HG02571 (cell line): Measurements from ENCODE around the gene PFKL.

ENCODE experiments used
- ATAC-seq: cut with Tn5 transposase; IDR thresholded peaks from one replicate; pipeline ENCODE4 v1.9.1; 2021; ENCODE audit warnings: mild to moderate bottlenecking, moderate library complexity; ENCODE audit not compliant: unreplicated experiment

The PFKL gene

DNA sequence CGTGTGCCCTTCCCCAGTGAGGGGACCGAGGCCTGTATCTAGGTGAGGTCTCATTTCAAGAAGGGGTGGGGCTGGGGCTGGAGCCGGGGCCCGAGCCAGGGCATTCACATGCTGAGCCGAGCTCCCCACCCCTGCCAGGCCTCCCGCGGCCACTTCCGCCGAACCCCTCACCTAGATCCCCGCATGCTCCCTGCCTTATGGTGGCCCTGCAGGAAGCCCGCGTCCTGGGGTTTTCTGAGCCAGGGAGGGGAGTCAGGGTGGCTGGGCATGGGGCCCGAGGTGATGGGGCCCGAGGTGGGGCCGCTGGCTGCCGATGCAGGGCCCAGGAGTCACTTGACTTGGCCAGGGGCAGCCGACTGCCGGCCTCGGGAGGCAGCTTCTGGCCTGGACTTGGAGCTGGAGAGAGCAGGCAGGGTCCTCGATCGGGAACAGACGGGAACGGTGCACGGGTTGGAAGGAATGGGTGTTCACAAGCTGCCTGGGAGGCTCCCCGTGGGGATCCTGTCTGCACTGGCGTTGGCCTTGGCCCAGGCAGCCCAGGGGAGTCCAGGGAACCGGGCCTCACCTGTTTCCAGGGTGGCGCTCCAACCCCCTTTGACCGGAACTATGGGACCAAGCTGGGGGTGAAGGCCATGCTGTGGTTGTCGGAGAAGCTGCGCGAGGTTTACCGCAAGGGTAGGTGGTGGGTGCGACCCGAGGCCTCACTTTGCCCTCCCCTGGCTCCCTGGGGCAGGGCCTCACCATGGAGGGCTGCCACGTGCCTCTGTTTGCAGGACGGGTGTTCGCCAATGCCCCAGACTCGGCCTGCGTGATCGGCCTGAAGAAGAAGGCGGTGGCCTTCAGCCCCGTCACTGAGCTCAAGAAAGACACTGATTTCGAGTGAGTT is 25.8 kb downstream of the PFKL start:
- ATAC-seq = no peak

DNA sequence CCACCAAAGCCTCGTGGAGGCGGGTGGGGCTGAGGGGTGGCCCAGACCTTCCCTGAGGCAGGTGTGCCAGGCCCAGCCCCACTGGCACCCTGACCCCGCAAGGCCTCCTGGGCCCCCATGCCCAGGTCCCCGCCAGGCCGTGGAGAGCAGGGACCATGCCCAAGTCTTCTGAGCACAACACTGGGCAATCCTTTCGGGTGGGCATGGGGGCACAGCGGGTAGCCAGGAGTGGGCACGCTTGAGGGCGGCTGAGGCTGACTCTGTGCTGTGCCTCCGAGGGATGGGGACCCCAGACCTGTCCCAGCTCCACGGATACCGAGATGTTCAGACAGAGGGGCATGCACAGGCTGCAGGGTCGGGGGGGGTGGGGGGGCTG is 26.4 kb downstream of the PFKL start:
- no peak for ATAC-seq

DNA sequence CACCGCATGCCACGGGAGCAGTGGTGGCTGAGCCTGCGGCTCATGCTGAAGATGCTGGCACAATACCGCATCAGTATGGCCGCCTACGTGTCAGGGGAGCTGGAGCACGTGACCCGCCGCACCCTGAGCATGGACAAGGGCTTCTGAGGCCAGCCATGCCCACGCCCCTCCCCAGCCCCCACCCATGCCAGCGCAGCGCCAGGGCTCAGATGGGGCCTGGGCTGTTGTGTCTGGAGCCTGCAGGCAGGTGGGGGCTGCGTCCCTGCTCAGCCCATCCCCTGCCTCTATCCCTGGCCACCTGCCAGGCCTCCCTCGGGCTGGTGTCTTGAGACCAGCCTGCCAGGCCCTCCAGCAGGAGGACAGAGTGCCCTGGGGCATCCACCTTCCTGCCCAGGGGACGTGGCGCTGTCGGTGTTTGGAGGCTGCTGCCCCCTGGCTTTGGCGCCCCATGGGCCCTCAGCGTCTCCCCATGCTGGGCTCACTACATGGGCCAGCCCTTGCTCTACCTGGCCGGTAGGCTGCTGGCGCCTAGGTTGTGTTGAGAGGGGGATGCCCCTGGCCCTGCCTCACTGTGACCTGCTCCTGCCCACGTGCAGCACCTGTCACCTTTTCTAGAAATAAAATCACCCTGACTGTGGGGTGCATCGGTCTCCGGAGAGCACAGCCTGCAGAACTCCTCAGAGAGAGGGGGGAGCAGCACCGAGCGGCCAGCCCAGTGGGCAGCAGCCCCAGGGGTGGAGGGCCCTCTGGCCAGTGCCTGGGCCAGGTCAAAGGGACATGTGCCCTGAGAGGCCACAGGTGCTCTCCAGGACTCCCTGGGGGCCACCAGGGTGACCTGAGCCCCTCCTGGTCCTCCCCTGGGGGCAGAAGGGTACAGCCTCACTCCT is 27.1 kb downstream of the PFKL start:
- ATAC-seq = no peak

DNA sequence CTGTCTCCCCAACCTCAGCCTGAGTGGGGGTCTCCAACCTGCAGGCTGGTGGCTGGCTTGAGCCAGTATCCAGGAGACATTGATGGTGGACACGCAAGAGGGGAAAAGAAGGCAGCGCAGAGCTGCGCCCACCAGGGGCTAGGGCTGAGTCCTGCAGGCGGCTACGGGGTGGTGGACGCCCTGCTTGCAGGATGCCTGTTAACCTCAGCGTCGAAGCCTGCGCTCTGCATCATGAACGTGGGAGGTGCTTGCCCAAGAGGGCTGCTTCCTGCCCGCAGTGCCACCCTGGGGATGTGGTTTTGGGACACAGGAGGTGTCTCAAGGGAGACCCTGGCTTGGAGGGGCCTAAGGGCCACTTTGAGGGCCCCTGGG is 27.7 kb downstream of the PFKL start:
- ATAC-seq = no peak

DNA sequence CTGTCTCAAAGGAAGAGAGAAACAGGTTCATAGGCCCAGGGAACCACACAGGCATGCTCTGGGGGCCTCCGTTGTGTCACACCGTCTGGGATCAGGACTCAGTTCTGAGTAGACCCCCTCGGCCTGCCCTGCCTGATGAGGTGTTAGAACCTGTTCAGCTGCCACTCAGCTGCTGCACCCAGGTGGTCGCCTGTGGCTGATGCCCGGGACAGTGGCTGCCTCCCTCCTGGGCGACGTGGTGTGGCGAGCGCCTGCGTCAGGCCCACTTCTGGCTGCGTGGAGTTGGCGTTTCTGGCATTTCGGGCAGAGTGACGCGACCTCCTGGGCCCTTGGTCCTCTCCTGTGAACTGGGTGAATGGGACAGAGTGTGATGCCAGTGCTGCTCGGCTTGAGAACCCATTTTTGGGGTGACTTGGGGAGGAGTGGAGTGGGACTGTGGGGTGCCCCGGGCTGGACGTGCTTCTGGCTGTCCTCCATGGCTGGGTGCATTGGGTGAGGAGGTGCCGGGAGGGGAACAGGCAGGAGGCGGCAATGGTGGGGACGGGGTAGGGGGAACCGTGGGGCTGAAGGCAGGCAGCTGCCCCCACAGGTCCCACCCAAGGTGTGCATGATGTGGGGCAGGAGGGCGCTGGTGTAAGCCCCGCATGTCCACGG is 28.5 kb downstream of the PFKL start:
- ATAC-seq = no peak

DNA sequence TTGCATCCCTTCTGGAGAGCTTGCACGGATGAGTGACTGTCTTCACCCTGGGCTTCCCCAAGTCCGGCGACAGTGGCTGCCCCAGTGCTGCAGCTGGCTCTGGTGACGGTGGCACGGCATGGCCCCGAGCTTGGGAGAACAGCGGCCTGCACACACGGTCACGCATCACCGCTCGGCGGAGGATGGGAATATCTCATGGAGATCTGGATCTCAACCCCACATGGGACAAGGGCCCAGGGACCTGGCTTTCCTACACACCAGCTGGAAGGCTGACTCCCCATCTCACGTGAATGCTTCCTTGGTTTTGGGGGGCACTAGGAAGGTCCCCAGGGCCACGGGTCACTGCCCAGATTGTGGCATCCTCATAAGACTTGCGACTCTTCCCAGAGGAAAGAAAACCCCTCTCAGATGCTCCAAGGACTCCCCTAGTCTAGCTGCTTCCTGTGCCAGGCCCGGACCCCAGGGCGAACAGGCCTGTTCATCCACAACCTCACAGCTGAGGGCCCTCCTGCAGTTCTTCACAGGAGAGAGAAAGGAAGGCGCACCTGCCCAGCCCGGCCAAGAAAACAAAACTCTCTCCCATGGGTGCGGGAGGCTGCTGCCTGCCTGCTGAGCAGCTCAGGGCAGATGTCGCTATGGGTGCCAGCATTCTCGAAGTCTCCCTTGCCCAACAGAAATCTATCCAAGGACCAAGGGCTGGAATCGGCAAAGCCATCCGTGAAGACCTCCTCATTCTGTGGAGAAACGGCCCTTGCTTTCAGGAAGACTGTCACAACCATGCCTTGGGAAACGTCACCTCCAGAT is 29.4 kb downstream of the PFKL start:
- ATAC-seq = no peak

DNA sequence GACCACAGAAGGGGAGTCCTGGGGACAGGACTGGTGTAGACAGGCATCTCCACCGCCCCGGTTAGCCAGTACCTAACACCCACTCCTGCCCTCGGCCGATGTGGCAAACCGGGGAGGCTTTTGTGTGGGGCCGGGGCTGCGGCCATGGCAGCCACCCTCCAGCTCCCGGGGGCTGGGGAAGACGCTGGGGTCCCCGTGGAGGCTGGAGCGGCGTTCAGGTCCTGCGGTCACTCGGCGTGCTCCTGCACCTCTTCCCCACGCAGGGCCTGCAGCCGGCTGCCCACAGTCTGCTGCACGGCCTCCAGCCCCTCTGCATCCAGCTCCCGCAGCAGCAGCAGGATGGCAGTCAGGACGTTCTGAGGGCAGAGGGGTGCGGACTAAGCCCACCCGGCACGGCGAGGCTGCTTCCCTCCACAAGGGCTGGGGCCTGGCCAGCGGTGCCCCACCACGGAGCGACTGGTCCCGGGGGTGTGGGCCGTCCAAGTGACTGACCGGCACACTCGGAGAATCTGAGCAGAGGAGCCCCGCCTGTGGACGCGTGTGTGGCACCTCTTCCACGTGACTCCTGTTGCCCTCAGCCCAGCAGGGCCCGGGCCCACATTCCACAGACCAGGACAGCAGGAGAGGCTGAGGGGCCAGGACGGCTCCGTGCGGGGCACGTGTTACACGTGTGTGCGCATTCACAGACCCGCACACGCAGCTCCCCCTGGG is 30.3 kb downstream of the PFKL start:
- ATAC-seq = no peak

DNA sequence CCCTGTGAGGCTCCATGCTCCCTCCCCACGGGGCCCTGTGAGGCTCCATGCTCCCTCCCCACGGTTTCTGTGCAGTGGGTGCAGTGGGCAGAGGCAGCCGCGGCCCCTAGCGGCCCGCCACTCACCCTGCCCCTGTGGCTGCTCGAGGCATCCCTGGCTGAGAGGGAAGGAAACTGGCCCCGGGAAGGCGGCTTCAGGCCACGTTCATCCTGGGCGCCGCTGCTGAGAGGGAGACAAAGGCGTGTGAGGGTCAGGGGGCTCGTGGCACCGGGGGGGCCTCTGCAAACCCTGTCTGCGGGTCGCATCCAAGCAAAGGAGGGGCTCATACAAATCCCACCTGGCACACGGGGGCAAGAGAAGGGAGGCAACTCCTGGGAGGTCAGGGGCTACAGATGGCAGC is 30.8 kb downstream of the PFKL start:
- ATAC-seq = no peak

DNA sequence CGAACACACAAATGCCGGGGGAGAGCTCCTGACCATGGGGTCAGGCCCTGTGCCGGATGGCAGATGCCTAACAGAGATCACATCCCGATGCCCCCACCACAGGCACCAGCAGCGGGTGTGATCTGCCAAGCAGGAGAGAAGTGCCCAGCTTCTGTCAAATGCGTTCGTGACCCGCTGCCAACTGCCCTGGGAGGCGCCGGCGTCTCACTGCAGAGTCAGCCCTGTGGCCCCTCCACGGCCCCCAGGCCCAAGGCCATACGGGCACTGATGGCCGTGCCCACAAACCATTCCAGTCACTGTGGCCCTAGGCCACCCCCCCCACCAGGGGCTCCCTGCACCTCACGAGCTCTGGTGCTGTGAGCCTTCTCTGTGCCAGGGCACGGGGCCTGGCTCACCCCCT is 31.4 kb downstream of the PFKL start:
- no peak for ATAC-seq

DNA sequence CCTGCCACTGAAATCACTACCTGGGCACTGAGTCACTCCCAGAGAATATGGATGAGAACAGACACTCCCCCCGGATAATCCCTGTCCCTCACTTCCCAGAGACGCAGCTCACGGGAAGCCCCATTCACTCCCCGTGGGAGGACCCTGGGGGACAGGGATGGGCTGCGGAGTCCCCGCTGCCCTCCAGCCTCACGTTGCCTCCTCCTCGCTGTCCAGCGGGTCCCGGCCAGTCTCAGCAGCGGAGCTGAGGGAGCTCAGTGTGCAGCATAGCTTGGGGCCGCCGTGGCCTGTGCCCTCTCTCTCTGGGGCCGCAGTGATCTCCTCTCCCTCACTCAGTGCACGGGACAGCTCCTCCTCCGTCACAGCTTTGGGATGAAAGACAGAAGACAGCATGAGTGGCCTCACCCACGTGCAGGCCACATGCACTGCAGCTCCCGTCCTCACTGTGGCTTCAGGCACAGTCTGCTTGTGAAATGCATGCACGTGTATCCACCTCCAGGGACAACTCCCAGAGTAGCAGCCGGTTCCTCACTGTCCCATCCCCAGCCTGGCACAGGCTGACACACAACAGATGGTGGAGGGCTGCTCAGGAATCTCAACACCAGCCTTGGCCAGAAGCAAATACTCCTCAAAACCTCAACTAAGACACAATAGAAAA is 31.9 kb downstream of the PFKL start:
- no peak for ATAC-seq

DNA sequence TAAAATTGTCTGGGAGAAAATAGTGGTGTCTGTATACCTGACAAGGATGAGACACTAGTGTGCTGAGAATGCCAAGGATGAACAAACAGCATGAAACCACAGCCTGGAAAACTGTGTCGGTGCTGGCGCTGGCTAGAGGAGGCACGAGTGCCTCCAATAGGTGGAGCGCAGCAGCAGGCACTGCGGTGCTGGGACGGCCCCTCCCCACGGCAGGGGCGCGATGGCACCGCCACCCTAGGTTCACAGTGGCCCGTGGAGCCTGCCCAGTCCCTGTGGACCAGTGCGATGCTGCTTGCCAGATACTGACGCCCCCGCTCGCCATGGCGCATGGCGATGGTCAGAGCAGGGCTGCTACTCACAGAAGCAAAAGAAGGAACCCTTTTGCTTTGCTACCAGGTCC is 32.5 kb downstream of the PFKL start:
- ATAC-seq = no peak

DNA sequence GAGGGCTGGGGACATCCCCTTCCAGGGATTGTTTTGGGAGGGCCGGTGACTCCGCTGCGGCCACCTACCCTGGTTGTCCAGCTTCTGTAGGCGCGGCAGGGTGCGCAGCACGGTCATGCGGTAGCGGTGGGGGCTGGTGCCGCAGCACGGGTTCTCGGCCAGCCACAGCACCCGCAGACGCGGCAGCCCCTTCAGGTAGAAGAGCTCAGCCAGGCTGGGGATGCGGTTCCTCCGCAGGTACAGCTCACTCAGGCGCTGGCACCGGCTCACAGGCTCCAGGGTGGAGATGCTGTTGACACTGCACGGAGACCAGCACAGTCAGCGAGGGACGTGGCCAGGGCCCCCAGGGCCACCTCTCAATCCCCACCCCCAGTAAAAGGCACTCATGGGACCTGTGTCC is 33.1 kb downstream of the PFKL start:
- ATAC-seq = no peak

DNA sequence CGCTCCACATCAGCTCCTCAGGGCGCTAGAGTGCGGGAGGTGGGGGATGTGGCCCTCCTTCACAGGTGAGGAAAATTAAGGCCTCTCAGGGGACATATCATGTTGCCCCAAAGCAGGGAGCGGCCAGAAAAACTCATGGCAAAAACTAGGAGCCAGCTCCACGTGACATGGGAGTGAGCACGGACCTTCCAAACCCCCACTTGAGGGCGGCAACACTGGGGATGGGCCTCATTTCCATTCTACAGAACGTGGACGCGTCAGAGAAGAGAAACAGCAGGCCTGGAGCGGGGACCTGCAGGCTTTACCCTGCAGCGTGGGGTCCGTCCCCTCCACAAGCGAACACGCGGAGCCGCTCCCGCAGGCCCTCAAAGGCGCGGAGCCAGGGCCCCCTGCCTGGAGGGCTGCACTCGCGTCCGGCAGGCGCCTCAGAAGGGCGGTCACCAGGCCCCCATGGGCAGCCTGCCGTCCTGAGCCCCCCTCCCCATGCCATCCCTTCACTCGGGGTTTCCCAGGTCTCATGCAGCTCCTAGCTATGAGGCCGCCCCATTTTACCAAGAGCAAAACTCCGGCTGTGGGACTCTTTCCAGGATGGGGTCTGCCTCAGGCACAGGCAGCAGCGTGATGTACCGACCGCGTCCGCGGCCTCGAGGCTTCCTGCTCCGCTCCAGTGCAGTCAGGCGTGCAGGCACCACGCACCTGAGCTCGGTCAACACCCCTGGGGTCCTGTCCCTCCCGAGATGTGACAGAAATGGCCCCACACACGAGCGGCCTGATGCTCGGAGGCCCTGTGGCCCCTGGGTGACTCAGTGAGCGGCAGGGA is 33.9 kb downstream of the PFKL start:
- ATAC-seq = no peak

DNA sequence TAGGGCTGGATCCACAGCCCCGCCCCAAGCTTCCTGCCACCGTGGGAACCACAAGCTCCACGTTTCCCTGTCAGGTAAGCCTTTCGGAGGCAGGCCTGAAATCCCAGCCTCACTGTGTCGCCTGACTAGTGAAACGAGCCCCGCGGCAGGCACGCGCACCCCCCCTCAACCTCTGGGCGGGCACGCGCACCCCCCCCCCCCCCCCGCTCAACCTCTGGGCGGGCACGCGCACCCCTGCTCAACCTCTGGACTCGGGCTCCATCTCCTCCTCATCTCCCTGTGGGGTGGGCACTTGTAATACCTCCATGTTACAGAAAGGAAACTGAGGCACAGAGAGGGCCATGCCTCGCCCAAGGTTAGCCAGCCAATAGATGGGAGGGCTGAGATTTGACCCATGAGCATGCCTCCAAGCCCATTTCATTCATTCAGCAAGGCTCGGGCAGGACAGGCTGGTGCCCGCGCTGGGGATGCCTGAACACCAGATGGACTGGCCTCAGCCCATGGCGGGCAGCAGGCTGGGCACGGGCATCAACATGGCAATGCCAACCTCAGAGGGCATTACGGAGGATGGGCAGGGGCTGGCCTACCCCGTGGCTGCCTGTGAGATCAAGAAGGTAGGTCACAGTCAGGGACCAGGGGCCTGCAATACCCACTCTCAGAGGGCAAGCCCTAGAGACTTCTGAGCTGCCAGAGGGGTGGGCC is 34.6 kb downstream of the PFKL start:
- no peak for ATAC-seq

DNA sequence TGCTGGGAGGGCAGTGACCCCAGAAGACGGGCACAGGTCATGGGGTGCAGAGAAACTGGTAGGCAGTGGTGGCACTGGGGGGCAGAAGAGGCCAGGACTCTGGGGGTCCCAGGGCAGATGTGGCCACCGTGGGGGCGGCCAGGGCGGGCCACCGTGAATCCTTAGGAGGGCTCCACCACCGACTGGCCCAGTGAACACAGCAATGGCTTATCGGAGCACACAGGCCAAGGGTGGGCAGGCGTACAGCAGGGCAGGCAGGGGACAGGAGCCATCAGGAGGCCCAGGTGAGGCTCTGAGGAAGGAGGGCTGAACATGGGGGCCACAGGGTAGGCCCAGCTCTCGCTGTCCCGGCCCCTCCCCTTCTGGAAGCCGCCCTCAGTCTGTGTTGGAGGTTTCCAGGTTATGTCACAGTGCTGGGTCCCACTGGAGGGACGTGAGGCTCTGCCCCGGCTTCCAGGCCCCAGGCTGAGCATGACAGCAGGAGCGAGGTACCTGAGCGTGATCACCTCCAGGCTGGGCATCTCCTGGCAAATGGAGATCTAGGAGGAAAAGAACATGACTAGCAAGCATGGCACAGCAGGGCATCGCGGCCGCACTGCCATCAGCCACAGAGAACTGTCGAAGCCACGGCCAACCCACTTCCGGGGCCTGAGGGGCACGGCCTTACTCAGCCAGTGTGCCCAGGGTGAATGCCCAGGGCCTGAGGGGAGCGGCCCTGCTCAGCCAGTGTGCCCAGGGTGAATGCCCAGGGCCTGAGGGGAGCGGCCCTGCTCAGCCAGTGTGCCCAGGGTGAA is 35.6 kb downstream of the PFKL start:
- ATAC-seq = no peak

DNA sequence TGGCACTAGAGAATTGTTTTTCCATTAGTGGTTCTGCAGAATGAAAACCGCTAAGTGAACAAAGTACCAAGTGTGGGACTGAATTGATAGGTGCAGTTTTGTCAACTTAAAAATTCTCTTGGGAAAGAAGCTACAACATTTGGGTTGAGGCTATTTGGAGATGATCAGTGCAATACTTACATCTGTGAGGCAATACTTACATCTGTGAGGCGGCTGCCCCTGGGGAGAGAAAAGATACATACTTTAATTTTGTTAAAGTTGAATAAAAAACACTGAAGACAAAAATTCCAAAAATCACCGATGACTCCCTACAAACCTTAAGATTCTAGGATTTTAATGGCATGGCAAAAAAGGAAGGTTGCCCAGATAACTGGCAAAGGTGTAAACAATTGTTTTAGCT is 37.6 kb downstream of the PFKL start:
- ATAC-seq = no peak
